ENCODE data around the gene SELENOK. TPM values are rescaled to one million over a fixed set of nuclear protein-coding genes. Genes with fewer than 3 reads are reported as not detected.

Gene SELENOK
- total RNA-seq, 1 experiment from 2014 or later = 64.7 TPM

DNA sequence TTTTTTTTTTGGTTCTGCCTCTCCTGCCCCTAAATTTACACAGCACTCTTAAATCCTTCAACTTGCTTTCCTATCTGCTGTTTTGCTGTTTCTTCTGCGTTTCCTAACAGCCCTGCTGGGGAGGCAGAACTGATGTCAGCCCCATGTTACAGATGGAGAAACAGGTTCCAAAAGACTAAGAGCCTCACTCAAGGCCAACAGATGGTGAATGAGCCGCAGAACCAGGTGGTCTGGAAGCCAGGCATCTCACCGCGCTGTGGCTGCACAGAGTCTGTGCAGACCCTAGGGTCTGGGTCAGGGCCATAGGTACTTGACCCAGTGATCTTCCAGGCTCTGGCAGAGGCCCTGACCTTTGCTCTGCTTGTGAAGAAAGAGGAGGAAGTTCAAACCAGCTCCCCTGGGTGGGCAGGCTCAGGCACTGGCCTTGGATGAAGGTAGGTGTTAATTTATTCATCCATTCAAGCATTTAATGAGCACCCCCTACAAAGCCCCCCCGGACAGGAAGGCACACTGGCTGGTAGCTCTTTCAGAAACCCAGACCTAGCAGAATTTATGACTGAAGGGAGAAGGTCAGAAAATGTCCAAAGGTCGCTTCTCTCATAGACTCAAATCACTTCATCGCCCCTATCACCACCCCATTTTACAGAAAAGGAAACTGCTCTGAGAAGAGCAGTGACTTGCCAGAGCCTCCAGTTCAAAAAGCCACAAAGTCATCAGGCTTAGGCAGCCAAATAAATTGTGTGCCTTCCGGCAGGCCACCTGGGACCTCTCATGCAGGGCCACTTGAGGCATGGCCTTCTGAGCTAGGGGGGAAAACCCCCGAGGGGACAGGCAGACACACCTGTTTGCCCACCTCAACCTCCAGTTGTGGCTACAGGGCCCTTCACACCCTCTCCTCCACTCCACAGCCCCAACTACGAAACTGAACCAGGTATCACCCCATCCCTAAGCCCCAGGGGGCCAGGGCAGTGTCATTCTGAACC lies 48.2 kb downstream of the SELENOK start:
- Histone ChIP-seq H2AFZ (ENCODE audit: low read length) (no peak overlapping the region), H3K27me3 (ENCODE audit: low read length) (no peaks in the 10 kb centered on the region), H3K4me2 (ENCODE audit: low read depth, low read length, poor library complexity, severe bottlenecking) (no peak overlapping the region), H4K20me1 (ENCODE audit: insufficient read depth, low read depth, low read length) (no peaks in the 10 kb centered on the region), H3K9me2 (replicated peaks; ENCODE audit: insufficient read depth, low read length) (no peaks in the 10 kb centered on the region), H3K9me3 (ENCODE audit: low read length) (no peaks in the 10 kb centered on the region), H3K4me3 (ENCODE audit: low read length) (no peak overlapping the region), H3K36me3 (ENCODE audit: insufficient read depth, low read length) (no peaks in the 10 kb centered on the region), H3K9ac (ENCODE audit: low read length) (no peak overlapping the region), H3K4me1 (ENCODE audit: low read length) (no peaks in the 10 kb centered on the region), H3K27ac (ENCODE audit: low read length) (no peak overlapping the region), H3K79me2 (ENCODE audit: low read length) (no peaks in the 10 kb centered on the region)
- DNase-seq = no peak

DNA sequence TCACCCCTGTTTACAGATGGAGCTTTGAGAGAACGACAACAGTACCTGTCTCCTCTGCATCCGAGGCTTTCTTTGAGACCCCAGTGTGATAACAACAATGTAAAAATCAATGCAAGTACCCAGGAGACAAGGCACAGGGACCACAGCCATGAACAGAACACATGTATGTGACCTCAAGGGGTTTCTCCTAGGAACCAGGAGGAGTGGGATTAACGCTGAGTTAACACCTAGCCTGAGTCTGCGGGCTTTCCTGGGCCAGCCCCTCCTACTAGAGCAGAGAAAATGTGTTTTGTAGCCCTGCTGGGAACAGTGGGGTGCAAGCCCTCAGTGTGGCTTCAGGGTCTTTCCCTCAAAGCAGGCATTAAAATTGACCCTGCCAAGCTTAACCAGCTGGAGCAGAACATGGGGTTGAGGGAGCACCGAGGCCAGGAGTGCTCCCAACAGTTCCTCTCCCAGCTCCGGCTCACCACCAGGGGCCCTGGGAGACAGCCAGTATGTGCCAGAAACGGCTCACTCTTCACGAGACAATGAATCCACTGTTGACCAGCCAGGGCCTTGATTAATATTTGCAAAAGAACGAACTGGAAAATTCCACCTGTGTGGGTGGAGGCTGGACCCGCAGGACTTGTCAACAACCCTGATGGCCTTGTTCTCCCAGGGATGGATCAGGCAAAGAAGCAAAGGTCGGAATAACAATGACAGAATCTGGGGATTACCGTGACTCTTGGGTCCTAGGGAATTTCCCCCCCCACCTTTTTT lies 49.0 kb downstream of the SELENOK start:
- Histone ChIP-seq H3K4me3 (ENCODE audit: low read length) (no peak overlapping the region), H3K36me3 (ENCODE audit: insufficient read depth, low read length) (no peaks in the 10 kb centered on the region), H3K4me1 (ENCODE audit: low read length) (no peaks in the 10 kb centered on the region), H3K9me2 (replicated peaks; ENCODE audit: insufficient read depth, low read length) (no peaks in the 10 kb centered on the region), H3K27me3 (ENCODE audit: low read length) (no peaks in the 10 kb centered on the region), H4K20me1 (ENCODE audit: insufficient read depth, low read depth, low read length) (no peaks in the 10 kb centered on the region), H3K9ac (ENCODE audit: low read length) (no peak overlapping the region), H3K79me2 (ENCODE audit: low read length) (no peaks in the 10 kb centered on the region), H3K4me2 (ENCODE audit: low read depth, low read length, poor library complexity, severe bottlenecking) (no peak overlapping the region), H3K9me3 (ENCODE audit: low read length) (no peaks in the 10 kb centered on the region), H2AFZ (ENCODE audit: low read length) (no peak overlapping the region), H3K27ac (ENCODE audit: low read length) (no peak overlapping the region)
- no peak for DNase-seq

DNA sequence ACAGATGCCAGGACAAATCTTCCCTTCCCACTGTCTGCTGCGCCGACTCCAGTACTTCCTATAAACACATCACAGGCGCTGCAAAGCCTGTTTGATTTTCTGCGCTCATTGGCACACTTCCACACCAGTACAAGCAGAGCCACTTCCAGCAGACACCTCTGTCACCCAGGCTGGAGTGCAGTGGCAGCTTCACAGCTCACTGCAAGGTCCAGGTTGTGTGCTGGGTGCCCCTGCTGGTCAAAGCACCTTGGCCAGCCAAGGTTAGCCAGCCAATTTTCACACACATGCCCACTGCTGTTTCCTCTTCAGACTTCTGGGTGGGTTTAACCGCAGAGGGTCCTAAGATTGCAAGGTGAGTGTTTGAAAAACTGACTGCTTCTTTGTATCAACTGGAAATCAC lies 50.4 kb downstream of the SELENOK start:
- H3K9ac ChIP-seq (ENCODE audit: low read length) = no peak overlapping the region

DNA sequence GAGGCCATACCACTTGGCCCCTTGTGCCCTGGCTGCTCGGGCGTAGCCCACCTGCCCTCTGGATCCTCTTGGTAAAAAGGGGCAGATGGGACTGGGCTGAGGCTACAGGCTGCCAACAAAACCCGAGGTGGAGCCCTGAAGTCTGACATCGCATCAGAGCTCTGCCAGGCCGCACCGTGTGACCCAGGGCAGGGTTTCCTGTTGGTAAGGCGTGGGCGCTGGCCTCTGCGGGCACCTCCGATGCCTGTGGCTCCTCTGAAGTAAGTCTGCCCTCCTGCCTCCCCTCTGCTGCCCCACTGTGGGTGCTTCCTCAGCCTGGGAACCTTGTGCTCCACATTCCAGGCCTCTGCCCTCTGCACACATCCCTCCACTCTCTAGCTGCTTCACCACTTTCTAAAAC lies 54.3 kb downstream of the SELENOK start:
- DNase-seq = no peak
- no peaks in the 10 kb centered on the region for H3K4me1 ChIP-seq (ENCODE audit: low read length)
- H3K9ac ChIP-seq (ENCODE audit: low read length) = no peak overlapping the region
- no peak overlapping the region for H2AFZ ChIP-seq (ENCODE audit: low read length)
- no peak overlapping the region for H3K4me3 ChIP-seq (ENCODE audit: low read length)
- H3K27ac ChIP-seq (ENCODE audit: low read length) = no peak overlapping the region
- no peaks in the 10 kb centered on the region for H3K27me3 ChIP-seq (ENCODE audit: low read length)
- no peak overlapping the region for H3K4me2 ChIP-seq (ENCODE audit: low read depth, low read length, poor library complexity, severe bottlenecking)
- H3K36me3 ChIP-seq (ENCODE audit: insufficient read depth, low read length) = no peaks in the 10 kb centered on the region
- H3K9me3 ChIP-seq (ENCODE audit: low read length) = no peaks in the 10 kb centered on the region
- H3K9me2 ChIP-seq (replicated peaks; ENCODE audit: insufficient read depth, low read length) = no peaks in the 10 kb centered on the region
- H4K20me1 ChIP-seq (ENCODE audit: insufficient read depth, low read depth, low read length) = no peaks in the 10 kb centered on the region
- no peaks in the 10 kb centered on the region for H3K79me2 ChIP-seq (ENCODE audit: low read length)

More for the DNA sequence above, 50.4 kb downstream of the SELENOK start:
- Histone ChIP-seq H3K27me3 (ENCODE audit: low read length) (no peaks in the 10 kb centered on the region), H3K4me2 (ENCODE audit: low read depth, low read length, poor library complexity, severe bottlenecking) (no peak overlapping the region), H2AFZ (ENCODE audit: low read length) (no peak overlapping the region), H3K36me3 (ENCODE audit: insufficient read depth, low read length) (no peaks in the 10 kb centered on the region), H3K27ac (ENCODE audit: low read length) (no peak overlapping the region), H3K9me2 (replicated peaks; ENCODE audit: insufficient read depth, low read length) (no peaks in the 10 kb centered on the region), H3K4me1 (ENCODE audit: low read length) (no peaks in the 10 kb centered on the region), H3K9me3 (ENCODE audit: low read length) (no peaks in the 10 kb centered on the region), H3K4me3 (ENCODE audit: low read length) (no peak overlapping the region), H4K20me1 (ENCODE audit: insufficient read depth, low read depth, low read length) (no peaks in the 10 kb centered on the region), H3K79me2 (ENCODE audit: low read length) (no peaks in the 10 kb centered on the region)
- DNase-seq = no peak

DNA sequence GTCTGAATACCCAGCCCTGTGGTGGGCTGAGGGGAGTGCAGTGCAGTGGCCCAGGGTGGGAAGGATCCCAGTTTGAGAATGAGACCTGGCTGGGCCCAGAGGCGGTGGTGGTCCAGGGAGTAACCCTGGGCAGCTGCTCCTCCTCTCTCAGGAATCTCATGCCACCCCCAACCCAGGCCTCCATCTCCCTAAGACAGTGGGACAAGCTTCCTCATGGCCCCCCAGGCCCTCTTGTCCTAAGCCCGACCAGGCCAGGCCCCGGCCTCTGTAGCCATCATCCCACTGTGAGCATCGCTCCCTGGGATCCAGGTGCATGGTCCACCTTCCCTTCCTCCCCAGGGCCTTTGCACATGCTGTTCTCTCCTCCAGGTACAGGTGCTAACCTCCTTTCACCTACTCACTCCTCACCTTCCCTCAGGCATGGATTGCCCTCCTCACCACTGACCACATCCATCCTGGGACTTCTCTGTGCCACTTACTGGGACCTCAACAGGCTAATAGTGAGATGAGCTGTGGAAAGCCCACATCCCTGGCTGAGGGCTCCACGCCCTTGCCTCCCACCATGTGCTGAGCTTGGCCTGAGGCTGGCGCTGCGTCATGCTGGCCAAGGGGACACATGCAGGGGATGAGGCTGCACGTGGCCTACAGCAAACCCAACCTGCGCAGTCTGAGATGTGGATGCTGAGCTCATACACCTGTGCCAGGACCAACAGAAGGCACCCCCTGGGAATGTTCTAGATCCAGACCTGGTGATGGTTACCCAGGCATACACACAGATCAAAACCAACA lies 55.4 kb downstream of the SELENOK start:
- Histone ChIP-seq H3K9ac (ENCODE audit: low read length) (no peak overlapping the region), H2AFZ (ENCODE audit: low read length) (no peak overlapping the region), H3K9me3 (ENCODE audit: low read length) (no peaks in the 10 kb centered on the region), H3K4me3 (ENCODE audit: low read length) (no peak overlapping the region), H3K9me2 (replicated peaks; ENCODE audit: insufficient read depth, low read length) (no peaks in the 10 kb centered on the region), H3K27me3 (ENCODE audit: low read length) (no peaks in the 10 kb centered on the region), H3K27ac (ENCODE audit: low read length) (no peak overlapping the region), H3K4me1 (ENCODE audit: low read length) (no peaks in the 10 kb centered on the region), H3K4me2 (ENCODE audit: low read depth, low read length, poor library complexity, severe bottlenecking) (no peak overlapping the region), H4K20me1 (ENCODE audit: insufficient read depth, low read depth, low read length) (no peaks in the 10 kb centered on the region), H3K36me3 (ENCODE audit: insufficient read depth, low read length) (no peaks in the 10 kb centered on the region), H3K79me2 (ENCODE audit: low read length) (no peaks in the 10 kb centered on the region)
- DNase-seq = no peak

DNA sequence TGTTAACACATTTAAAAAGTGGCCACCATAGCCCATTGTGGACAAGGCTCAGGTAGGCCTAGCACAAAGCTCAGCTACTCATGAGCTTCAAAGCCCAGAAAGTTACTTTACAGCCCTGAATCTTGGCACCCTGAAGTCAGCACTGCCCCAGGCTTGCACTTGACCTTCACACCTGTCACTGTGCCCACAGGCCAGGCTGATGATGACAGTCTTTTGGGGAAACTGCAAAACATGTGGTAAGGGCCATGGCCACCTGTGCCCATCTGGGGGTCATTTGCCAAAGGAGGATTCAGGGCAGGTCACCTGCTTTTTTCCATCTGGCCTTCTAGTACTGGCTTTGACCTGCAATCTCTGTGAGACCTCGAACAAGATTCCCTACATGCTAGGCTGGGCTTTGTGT lies 56.4 kb downstream of the SELENOK start:
- H3K9me3 ChIP-seq (ENCODE audit: low read length) = no peaks in the 10 kb centered on the region
- no peak overlapping the region for H3K9ac ChIP-seq (ENCODE audit: low read length)
- H2AFZ ChIP-seq (ENCODE audit: low read length) = no peak overlapping the region
- no peaks in the 10 kb centered on the region for H3K9me2 ChIP-seq (replicated peaks; ENCODE audit: insufficient read depth, low read length)
- no peaks in the 10 kb centered on the region for H3K36me3 ChIP-seq (ENCODE audit: insufficient read depth, low read length)
- H3K4me2 ChIP-seq (ENCODE audit: low read depth, low read length, poor library complexity, severe bottlenecking) = no peak overlapping the region
- H4K20me1 ChIP-seq (ENCODE audit: insufficient read depth, low read depth, low read length) = no peaks in the 10 kb centered on the region
- H3K27me3 ChIP-seq (ENCODE audit: low read length) = no peaks in the 10 kb centered on the region
- H3K27ac ChIP-seq (ENCODE audit: low read length) = no peak overlapping the region
- H3K79me2 ChIP-seq (ENCODE audit: low read length) = no peaks in the 10 kb centered on the region
- DNase-seq = no peak
- no peak overlapping the region for H3K4me3 ChIP-seq (ENCODE audit: low read length)
- no peaks in the 10 kb centered on the region for H3K4me1 ChIP-seq (ENCODE audit: low read length)

DNA sequence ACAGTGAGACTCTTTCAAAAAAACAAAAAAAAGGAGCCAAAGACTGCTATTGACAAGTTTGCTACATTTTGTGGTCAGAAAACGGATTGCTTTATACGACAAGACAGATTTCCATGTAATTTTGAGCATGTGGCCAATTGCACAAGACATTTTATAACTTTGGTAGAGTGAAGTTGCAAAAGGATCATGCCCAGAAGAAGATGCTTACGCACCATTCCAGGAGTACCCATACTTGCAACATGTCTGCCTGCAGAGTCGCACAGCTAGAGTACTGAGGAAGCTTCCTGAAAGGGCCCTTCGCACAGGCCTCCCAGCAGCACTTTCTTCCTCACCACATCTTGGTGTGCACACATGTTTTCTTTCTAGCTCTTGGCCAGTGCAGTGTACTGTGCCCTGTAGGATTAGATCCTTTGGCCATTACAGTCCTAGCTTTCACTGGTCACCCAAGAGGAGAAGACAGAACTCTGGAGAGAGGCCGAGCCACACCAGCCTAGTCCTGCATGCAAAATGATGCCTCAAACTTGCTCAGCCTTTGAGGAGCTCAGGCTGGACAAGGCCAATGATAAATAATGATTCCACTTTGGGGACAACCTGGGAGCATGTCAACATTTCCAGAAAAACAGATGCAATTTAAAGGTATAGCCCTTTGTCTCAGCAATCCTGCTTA lies 57.1 kb downstream of the SELENOK start:
- H3K27me3 ChIP-seq (ENCODE audit: low read length) = no peaks in the 10 kb centered on the region
- no peaks in the 10 kb centered on the region for H3K79me2 ChIP-seq (ENCODE audit: low read length)
- H4K20me1 ChIP-seq (ENCODE audit: insufficient read depth, low read depth, low read length) = no peaks in the 10 kb centered on the region
- DNase-seq = no peak
- no peaks in the 10 kb centered on the region for H3K4me1 ChIP-seq (ENCODE audit: low read length)
- H2AFZ ChIP-seq (ENCODE audit: low read length) = no peak overlapping the region
- H3K9ac ChIP-seq (ENCODE audit: low read length) = no peak overlapping the region
- H3K4me3 ChIP-seq (ENCODE audit: low read length) = no peak overlapping the region
- H3K27ac ChIP-seq (ENCODE audit: low read length) = no peak overlapping the region
- H3K36me3 ChIP-seq (ENCODE audit: insufficient read depth, low read length) = no peaks in the 10 kb centered on the region
- H3K9me2 ChIP-seq (replicated peaks; ENCODE audit: insufficient read depth, low read length) = no peaks in the 10 kb centered on the region
- no peak overlapping the region for H3K4me2 ChIP-seq (ENCODE audit: low read depth, low read length, poor library complexity, severe bottlenecking)
- H3K9me3 ChIP-seq (ENCODE audit: low read length) = no peaks in the 10 kb centered on the region

All from Karpas-422 (cell line).